CD8-positive, alpha-beta memory T cell (primary cell): ENCODE measurements around the gene KLB. TPM values are rescaled to one million over a fixed set of nuclear protein-coding genes. Genes with fewer than 3 reads are reported as not detected.
"Not testable (repeated sequence)": the region's sequence is repeated elsewhere in the genome, so short reads cannot be mapped to it uniquely, and the experiment has no call there.

Source experiments
- CTCF ChIA-PET: fragments of 350-600 bp; sonication (Branson Sonifier 250); formaldehyde crosslinking; loops from one replicate; lab custom pipeline; 2021; ENCODE audit warnings: antibody characterized with exemption; lab: Charles Lee
- POLR2A ChIA-PET: fragments of 350-600 bp; sonication (Branson Sonifier 250); formaldehyde crosslinking; loops from one replicate; lab custom pipeline; 2021; ENCODE audit warnings: antibody characterized with exemption; lab: Charles Lee
- DNase-seq, 5 donors: peaks; one replicate each; pipeline versions ENCODE4 v3.0.0 to v3.0.0-alpha.2; 2020 to 2022; ENCODE audit warnings: mixed read lengths in 1 of 5
- H3K27ac ChIP-seq: one replicate; pipeline ENCODE4 v1.7.0; 2013; ENCODE audit warnings: low read depth, mild to moderate bottlenecking, low read length, moderate library complexity
- H3K27me3 ChIP-seq: 2 replicates; pipeline ENCODE4 v1.7.0; 2013; ENCODE audit warnings: low read length, mild to moderate bottlenecking; ENCODE audit not compliant: insufficient read depth, poor library complexity, severe bottlenecking
- H3K36me3 ChIP-seq: 2 replicates; pipeline ENCODE4 v1.7.0; 2013; ENCODE audit warnings: mild to moderate bottlenecking, low read length, moderate library complexity; ENCODE audit not compliant: insufficient read depth
- H3K4me1 ChIP-seq: 2 replicates; pipeline ENCODE4 v1.7.0; 2013; ENCODE audit warnings: mild to moderate bottlenecking, low read length, moderate library complexity; ENCODE audit not compliant: insufficient read depth
- H3K4me3 ChIP-seq: 2 replicates; pipeline ENCODE4 v1.7.0; 2013; ENCODE audit warnings: mild to moderate bottlenecking, low read length
- H3K9me3 ChIP-seq: 2 replicates; pipeline ENCODE4 v1.7.0; 2013; ENCODE audit warnings: mild to moderate bottlenecking, low read length
- H3K27ac Mint-ChIP-seq, 8 donors: one replicate each; pipeline ENCODE4 v1.8.0; 2020 to 2021; ENCODE audit warnings: mixed read lengths in 8 of 8, mild to moderate bottlenecking in 6 of 8, inconsistent platforms in 3 of 8, moderate library complexity in 3 of 8
- H3K27me3 Mint-ChIP-seq, 2 donors: one replicate each; pipeline ENCODE4 v1.8.0; 2020 to 2021; ENCODE audit warnings: mixed read lengths in 2 of 2, mild to moderate bottlenecking in 1 of 2, moderate library complexity in 1 of 2
- H3K36me3 Mint-ChIP-seq, 3 donors: one replicate each; pipeline ENCODE4 v1.8.0; 2020 to 2021; ENCODE audit warnings: mixed read lengths in 3 of 3, inconsistent platforms in 1 of 3, mild to moderate bottlenecking in 1 of 3
- H3K4me1 Mint-ChIP-seq, 3 donors: one replicate each; pipeline ENCODE4 v1.8.0; 2020 to 2021; ENCODE audit warnings: mixed read lengths in 3 of 3, inconsistent platforms in 1 of 3, mild to moderate bottlenecking in 1 of 3
- H3K4me3 Mint-ChIP-seq, 7 donors: one replicate each; pipeline ENCODE4 v1.8.0; 2020 to 2021; ENCODE audit warnings: mixed read lengths in 7 of 7, mild to moderate bottlenecking in 6 of 7, moderate library complexity in 4 of 7, inconsistent platforms in 2 of 7
- H3K9me3 Mint-ChIP-seq, 5 donors: one replicate each; pipeline ENCODE4 v1.8.0; 2020 to 2022; ENCODE audit warnings: mixed read lengths in 5 of 5, mild to moderate bottlenecking in 3 of 5, moderate library complexity in 2 of 5, inconsistent platforms in 1 of 5
- polyA plus RNA-seq: library from polyadenylated mRNA; unstranded; fragments of 300-500 nt; fragmentation: Illumina TruSeq; gene quantifications from one replicate; pipeline ENCODE4 v1.2.3, GENCODE V29; 2021
- total RNA-seq, 2 experiments: library from RNA; stranded (reverse); gene quantifications; one replicate each; pipeline ENCODE4 v1.2.3, GENCODE V29; 2021

KLB gene
- total RNA-seq, result not detected
- polyA plus RNA-seq, result not detected

GRCh38 chr4:39406763-39407583 lies at the start of gene KLB:
Gene KLB (plus strand): TSS chr4:39406930. CDS start chr4:39406950, 20 bp downstream.
- Histone ChIP-seq H3K4me1 (no peaks in the 10 kb centered on the region), H3K27ac (no peak within 1 kb of the TSS), H3K4me3 (no peak within 1 kb of the TSS), H3K27me3 (no peaks in the 10 kb centered on the region), H3K36me3 (no peaks in the 10 kb centered on the region), H3K9me3 (no peaks in the 10 kb centered on the region)
- Mint-ChIP-seq H3K27ac (no peak within 1 kb of the TSS), H3K4me3 (no peak within 1 kb of the TSS), H3K4me1 (no peaks in the 10 kb centered on the region), H3K27me3 (peaks cover 0 to 6% of the 10 kb centered on the region in 2 donors), H3K9me3 (no peaks in the 10 kb centered on the region), H3K36me3 (no peaks in the 10 kb centered on the region)
- POLR2A ChIA-PET, result no interaction called here
- CTCF ChIA-PET, result no interaction called here
- no peak for DNase-seq

GRCh38 chr4:39357002-39357401 lies 49.7 kb upstream of the KLB start:
- ChIA-PET POLR2A (interaction anchor here (1.4 kb wide), 1 partner anchor 9 kb away, joined by 4 read pairs; the partner anchor contains the start of gene RFC1), CTCF (interaction anchor here (0.9 to 3.3 kb wide), 3 partner anchors 9 to 454 kb away, joined by 3 to 17 read pairs (median 3); partner anchors contain the start of gene RFC1)
- Histone ChIP-seq H3K9me3 (no peaks in the 10 kb centered on the region), H3K4me3 (no peak overlapping the region), H3K27ac (no peak overlapping the region), H3K4me1 (peaks cover 37% of the 10 kb centered on the region), H3K36me3 (no peaks in the 10 kb centered on the region), H3K27me3 (no peaks in the 10 kb centered on the region)
- Mint-ChIP-seq H3K4me3 (peak overlapping the region in 3 of 7 donors; percentile 39 to 41 (median 41)), H3K27ac (peak overlapping the region; percentile 42 to 86 (median 81)), H3K36me3 (peaks cover 0 to 6% (median 0%) of the 10 kb centered on the region in 3 donors), H3K27me3 (no peaks in the 10 kb centered on the region), H3K9me3 (no peaks in the 10 kb centered on the region), H3K4me1 (peaks cover 41 to 72% (median 65%) of the 10 kb centered on the region in 3 donors)
- DNase-seq, result no peak

- H3K27ac Mint-ChIP-seq, H3K4me3 ChIP-seq, H3K9me3 ChIP-seq, H3K27me3 Mint-ChIP-seq, H3K9me3 Mint-ChIP-seq, H3K36me3 Mint-ChIP-seq, POLR2A ChIA-PET, H3K4me3 Mint-ChIP-seq, H3K27ac ChIP-seq, H3K27me3 ChIP-seq, H3K36me3 ChIP-seq, DNase-seq: not testable (repeated sequence)
- H3K4me1 ChIP-seq, result peaks cover 33% of the 10 kb centered on the region
- peaks cover 39 to 62% (median 60%) of the 10 kb centered on the region in 3 donors for H3K4me1 Mint-ChIP-seq
- CTCF ChIA-PET, result interaction anchor here (1.5 kb wide), 1 partner anchor 13 kb away, joined by 3 read pairs; no protein-coding TSS in a partner anchor
These were observed 46.1 kb upstream of the KLB start for GRCh38 chr4:39360611-39361010.

GRCh38 chr4:39362827-39363226 lies 43.9 kb upstream of the KLB start:
- Mint-ChIP-seq H3K27me3 (no peaks in the 10 kb centered on the region), H3K4me3 (peak overlapping the region in 1 of 7 donors; percentile 68), H3K4me1 (peaks cover 36 to 54% (median 53%) of the 10 kb centered on the region in 3 donors), H3K27ac (peak overlapping the region in 6 of 8 donors; percentile 4 to 49 (median 20)), H3K36me3 (peaks cover 0 to 16% (median 0%) of the 10 kb centered on the region in 3 donors), H3K9me3 (no peaks in the 10 kb centered on the region)
- Histone ChIP-seq H3K36me3 (no peaks in the 10 kb centered on the region), H3K27ac (no peak overlapping the region), H3K4me3 (no peak overlapping the region), H3K4me1 (peaks cover 34% of the 10 kb centered on the region), H3K9me3 (no peaks in the 10 kb centered on the region), H3K27me3 (no peaks in the 10 kb centered on the region)
- DNase-seq, result no peak
- ChIA-PET CTCF (no interaction called here), POLR2A (no interaction called here)

- Mint-ChIP-seq H3K27ac (peak overlapping the region; percentile 5 to 84 (median 36)), H3K27me3 (no peaks in the 10 kb centered on the region), H3K4me1 (peaks cover 34 to 49% (median 47%) of the 10 kb centered on the region in 3 donors), H3K4me3 (peak overlapping the region in 6 of 7 donors; percentile 20 to 69 (median 42)), H3K9me3 (no peaks in the 10 kb centered on the region), H3K36me3 (peaks cover 0 to 14% (median 0%) of the 10 kb centered on the region in 3 donors)
- Histone ChIP-seq H3K27ac (no peak overlapping the region), H3K9me3 (no peaks in the 10 kb centered on the region), H3K27me3 (no peaks in the 10 kb centered on the region), H3K36me3 (no peaks in the 10 kb centered on the region), H3K4me3 (no peak overlapping the region), H3K4me1 (peaks cover 34% of the 10 kb centered on the region)
- POLR2A ChIA-PET, result no interaction called here
- CTCF ChIA-PET, result interaction anchor here (1.8 to 3.4 kb wide), 2 partner anchors 7 to 11 kb away, joined by 6 to 17 read pairs; no protein-coding TSS in a partner anchor
- DNase-seq, result no peak
These were observed 42.8 kb upstream of the KLB start for GRCh38 chr4:39363773-39364393.

- Mint-ChIP-seq H3K4me1 (peaks cover 31 to 44% (median 42%) of the 10 kb centered on the region in 3 donors), H3K27ac (peak overlapping the region; percentile 89 to 97 (median 92)), H3K36me3 (peaks cover 0 to 13% (median 1%) of the 10 kb centered on the region in 3 donors), H3K4me3 (peak overlapping the region; percentile 90 to 96 (median 93)), H3K27me3 (peaks cover 0 to 2% of the 10 kb centered on the region in 2 donors), H3K9me3 (peaks cover 0 to 1% (median 0%) of the 10 kb centered on the region in 5 donors)
- DNase-seq, result no peak
- H3K4me1 ChIP-seq, result peaks cover 34% of the 10 kb centered on the region
- peak overlapping the region; percentile 93 for H3K4me3 ChIP-seq
- H3K9me3 ChIP-seq, result no peaks in the 10 kb centered on the region
- H3K36me3 ChIP-seq, result no peaks in the 10 kb centered on the region
- ChIA-PET POLR2A (interaction anchor here (0.7 to 2.5 kb wide), 4 partner anchors 8 to 831 kb away, joined by 3 to 25 read pairs (median 4); partner anchors contain the start of genes LIAS, RHOH and RPL9), CTCF (interaction anchor here (0.9 to 3.4 kb wide), 2 partner anchors 9 to 12 kb away, joined by 3 to 17 read pairs; no protein-coding TSS in a partner anchor)
- peak overlapping the region; percentile 84 for H3K27ac ChIP-seq
- H3K27me3 ChIP-seq, result no peaks in the 10 kb centered on the region
These were observed 41.4 kb upstream of the KLB start for GRCh38 chr4:39365360-39365759.

- Mint-ChIP-seq H3K36me3 (peaks cover 0 to 13% (median 6%) of the 10 kb centered on the region in 3 donors), H3K4me1 (peaks cover 31 to 44% (median 42%) of the 10 kb centered on the region in 3 donors), H3K9me3 (peaks cover 0 to 6% (median 4%) of the 10 kb centered on the region in 5 donors), H3K27ac (peak within 1 kb of the TSS; percentile 89 to 97 (median 92)), H3K4me3 (peak within 1 kb of the TSS; percentile 90 to 96 (median 93)), H3K27me3 (peaks cover 0 to 3% of the 10 kb centered on the region in 2 donors)
- DNase-seq, result peak; percentile 87 to 95 (median 90)
- peak within 1 kb of the TSS; percentile 93 for H3K4me3 ChIP-seq
- H3K27ac ChIP-seq, result peak within 1 kb of the TSS; percentile 84
- H3K27me3 ChIP-seq, result no peaks in the 10 kb centered on the region
- H3K9me3 ChIP-seq, result no peaks in the 10 kb centered on the region
- peaks cover 34% of the 10 kb centered on the region for H3K4me1 ChIP-seq
- POLR2A ChIA-PET, result interaction anchor here (0.6 to 2.5 kb wide), 5 partner anchors 9 to 184 kb away, joined by 3 to 25 read pairs (median 4); partner anchors contain the start of genes LIAS and RPL9
- no peaks in the 10 kb centered on the region for H3K36me3 ChIP-seq
- CTCF ChIA-PET, result interaction anchor here (0.9 to 3.4 kb wide), 3 partner anchors 10 to 92 kb away, joined by 3 to 17 read pairs (median 4); partner anchors contain the start of genes LIAS and RPL9
These were observed 40.6 kb upstream of the KLB start, which contains the start of gene RFC1 for GRCh38 chr4:39365830-39366771. Gene RFC1 (minus strand): TSS chr4:39366362. CDS start chr4:39366241, 121 bp downstream.
